HepG2 (cell line): ENCODE results near the gene LECT2. TPM values are rescaled to one million over a fixed set of nuclear protein-coding genes. Genes with fewer than 3 reads are reported as not detected.

Source experiments
- BRF2 ChIP-seq: sonication (generic); formaldehyde crosslinking; IDR thresholded peaks from 2 replicates; pipeline ENCODE4 v1.8.1; 2022; ENCODE audit warnings: mild to moderate bottlenecking, missing genetic modification reagents
- MED1 ChIP-seq: sonication (generic); formaldehyde crosslinking; IDR thresholded peaks from 2 replicates; pipeline ENCODE4 v1.4.0; 2020; ENCODE audit warnings: missing genetic modification reagents
- MED8 ChIP-seq: sonication (generic); formaldehyde crosslinking; IDR thresholded peaks from 2 replicates; pipeline ENCODE4 v1.8.1; 2023; ENCODE audit warnings: mild to moderate bottlenecking, missing genetic modification reagents; ENCODE audit not compliant: insufficient replicate concordance
- MIER2 ChIP-seq: IDR thresholded peaks from 2 replicates; pipeline ENCODE4 v1.6.1; 2016; ENCODE audit warnings: missing biosample characterization, missing genetic modification reagents
- MXD4 ChIP-seq: IDR thresholded peaks from 2 replicates; pipeline ENCODE4 v1.6.1; 2016; ENCODE audit warnings: mild to moderate bottlenecking, missing biosample characterization, missing genetic modification reagents
- POGZ ChIP-seq: sonication (generic); formaldehyde crosslinking; IDR thresholded peaks from 2 replicates; pipeline ENCODE4 v1.4.0; 2020; ENCODE audit warnings: mild to moderate bottlenecking, missing genetic modification reagents
- SUZ12 ChIP-seq: fragments of 150-350 bp; IDR thresholded peaks from 2 replicates; pipeline ENCODE4 v1.6.1; 2014; ENCODE audit warnings: low read depth, low read length
- UBTF ChIP-seq: sonication (generic); formaldehyde crosslinking; IDR thresholded peaks from 2 replicates; pipeline ENCODE4 v1.4.0; 2020; ENCODE audit warnings: mild to moderate bottlenecking, missing genetic modification reagents
- ZNF142 ChIP-seq: sonication (generic); formaldehyde crosslinking; IDR thresholded peaks from 2 replicates; pipeline ENCODE4 v1.4.0; 2020; ENCODE audit warnings: missing genetic modification reagents
- ZNF296 ChIP-seq: sonication (generic); formaldehyde crosslinking; conservative IDR thresholded peaks from 2 replicates; pipeline ENCODE4 v1.5.0; 2020; ENCODE audit warnings: mild to moderate bottlenecking, missing genetic modification reagents
- ZNF33B ChIP-seq: sonication (generic); formaldehyde crosslinking; IDR thresholded peaks from 2 replicates; pipeline ENCODE4 v1.5.1; 2020; ENCODE audit warnings: mild to moderate bottlenecking, missing genetic modification reagents
- ZNF816 ChIP-seq: sonication (generic); formaldehyde crosslinking; IDR thresholded peaks from 2 replicates; pipeline ENCODE4 v1.8.0; 2022; ENCODE audit warnings: missing genetic modification reagents, mild to moderate bottlenecking, borderline replicate concordance
- polyA plus RNA-seq, 8 experiments: library from polyadenylated mRNA; depleted of rRNA in 3 of 8; stranded (reverse) in 7 of 8; unstranded in 1 of 8; fragments of >200 nt; fragmentation: Illumina TruSeq in 4 of 8; extraction: Trizol in 4 of 8; gene quantifications; 2 replicates each; pipeline versions ENCODE4 v1.2.1 to v1.2.3, GENCODE V29; 2011 to 2016; ENCODE audit warnings: low read depth in 4 of 8, missing spikeins in 1 of 8, mixed read lengths in 1 of 8; ENCODE audit not compliant: insufficient read depth in 1 of 8
- total RNA-seq, 5 experiments: library from RNA; depleted of rRNA; stranded (reverse); fragments of >200 nt; fragmentation: Illumina TruSeq; extraction: Trizol; gene quantifications; 2 replicates each; pipeline ENCODE4 v1.2.3, GENCODE V29; 2016; ENCODE audit warnings: low read depth in 1 of 5
- TF ChIP-seq, protein P1 (sequence below): sonication (generic); formaldehyde crosslinking; IDR thresholded peaks from 2 replicates; pipeline ENCODE4 v1.4.0; 2020; ENCODE audit warnings: mild to moderate bottlenecking, missing genetic modification reagents

Gene LECT2
- total and polyA plus RNA-seq, 2 of the 13 experiments (the other 11 are each of a cell fraction or from before 2014, with no cell fraction given), result not detected

DNA sequence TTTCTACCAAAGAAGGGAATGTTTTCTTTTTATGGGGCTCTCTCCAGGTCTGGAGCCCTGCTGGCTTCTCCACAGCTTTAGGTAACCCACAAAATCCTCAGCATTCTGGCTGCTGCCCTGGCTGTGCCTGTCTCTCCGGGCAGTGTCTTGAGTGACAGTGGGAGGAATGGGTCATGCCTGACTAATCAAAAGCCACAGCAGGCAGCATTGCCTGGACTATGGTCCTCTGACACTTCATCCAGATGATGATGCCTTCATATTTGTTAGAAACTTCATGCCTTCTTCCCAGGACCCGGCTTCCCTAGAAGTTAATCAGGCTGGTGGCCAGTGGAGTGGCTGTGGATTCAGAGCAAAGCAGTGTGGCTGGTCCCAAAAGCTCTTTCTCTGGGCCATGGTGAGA, 41.8 kb upstream of the LECT2 start (continued):
- TF ChIP-seq ZNF142 (CRISPR knock-in tag) (no peak), BRF2 (CRISPR knock-in tag) (no peak), ZNF296 (no peak), UBTF (CRISPR knock-in tag) (no peak), POGZ (CRISPR knock-in tag) (no peak), MED1 (CRISPR knock-in tag) (no peak), ZNF33B (no peak), MXD4 (CRISPR knock-in tag) (no peak), SUZ12 (no peak), MED8 (CRISPR knock-in tag) (no peak), MIER2 (no peak), ZNF816 (CRISPR knock-in tag) (no peak)
- TF ChIP-seq, protein P1, sequence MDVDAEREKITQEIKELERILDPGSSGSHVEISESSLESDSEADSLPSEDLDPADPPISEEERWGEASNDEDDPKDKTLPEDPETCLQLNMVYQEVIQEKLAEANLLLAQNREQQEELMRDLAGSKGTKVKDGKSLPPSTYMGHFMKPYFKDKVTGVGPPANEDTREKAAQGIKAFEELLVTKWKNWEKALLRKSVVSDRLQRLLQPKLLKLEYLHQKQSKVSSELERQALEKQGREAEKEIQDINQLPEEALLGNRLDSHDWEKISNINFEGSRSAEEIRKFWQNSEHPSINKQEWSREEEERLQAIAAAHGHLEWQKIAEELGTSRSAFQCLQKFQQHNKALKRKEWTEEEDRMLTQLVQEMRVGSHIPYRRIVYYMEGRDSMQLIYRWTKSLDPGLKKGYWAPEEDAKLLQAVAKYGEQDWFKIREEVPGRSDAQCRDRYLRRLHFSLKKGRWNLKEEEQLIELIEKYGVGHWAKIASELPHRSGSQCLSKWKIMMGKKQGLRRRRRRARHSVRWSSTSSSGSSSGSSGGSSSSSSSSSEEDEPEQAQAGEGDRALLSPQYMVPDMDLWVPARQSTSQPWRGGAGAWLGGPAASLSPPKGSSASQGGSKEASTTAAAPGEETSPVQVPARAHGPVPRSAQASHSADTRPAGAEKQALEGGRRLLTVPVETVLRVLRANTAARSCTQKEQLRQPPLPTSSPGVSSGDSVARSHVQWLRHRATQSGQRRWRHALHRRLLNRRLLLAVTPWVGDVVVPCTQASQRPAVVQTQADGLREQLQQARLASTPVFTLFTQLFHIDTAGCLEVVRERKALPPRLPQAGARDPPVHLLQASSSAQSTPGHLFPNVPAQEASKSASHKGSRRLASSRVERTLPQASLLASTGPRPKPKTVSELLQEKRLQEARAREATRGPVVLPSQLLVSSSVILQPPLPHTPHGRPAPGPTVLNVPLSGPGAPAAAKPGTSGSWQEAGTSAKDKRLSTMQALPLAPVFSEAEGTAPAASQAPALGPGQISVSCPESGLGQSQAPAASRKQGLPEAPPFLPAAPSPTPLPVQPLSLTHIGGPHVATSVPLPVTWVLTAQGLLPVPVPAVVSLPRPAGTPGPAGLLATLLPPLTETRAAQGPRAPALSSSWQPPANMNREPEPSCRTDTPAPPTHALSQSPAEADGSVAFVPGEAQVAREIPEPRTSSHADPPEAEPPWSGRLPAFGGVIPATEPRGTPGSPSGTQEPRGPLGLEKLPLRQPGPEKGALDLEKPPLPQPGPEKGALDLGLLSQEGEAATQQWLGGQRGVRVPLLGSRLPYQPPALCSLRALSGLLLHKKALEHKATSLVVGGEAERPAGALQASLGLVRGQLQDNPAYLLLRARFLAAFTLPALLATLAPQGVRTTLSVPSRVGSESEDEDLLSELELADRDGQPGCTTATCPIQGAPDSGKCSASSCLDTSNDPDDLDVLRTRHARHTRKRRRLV (CRISPR knock-in tag), result no peak
